Testis (tissue), 2 donors: ENCODE measurements around the gene TSPAN2.

ENCODE experiments used
- CTCF ChIP-seq, 3 experiments: fragments of 450-650 bp in 2 of 3; fragments of 200-600 bp in 1 of 3; sonication (generic) in 1 of 3; IDR thresholded peaks; one replicate each; pipeline ENCODE4 v1.5.1; 2016 to 2019; ENCODE audit warnings: antibody characterized with exemption in 3 of 3, mild to moderate bottlenecking in 2 of 3, moderate library complexity in 1 of 3
- POLR2A ChIP-seq: fragments of 450-650 bp; IDR thresholded peaks from one replicate; pipeline ENCODE4 v1.6.1; 2017; ENCODE audit warnings: antibody characterized with exemption, mild to moderate bottlenecking, moderate library complexity

- TF ChIP-seq CTCF (IDR thresholded peaks at IDR 0.05), result no peak
- TF ChIP-seq POLR2A, result no peak
These were observed 65.7 kb downstream of the TSPAN2 start for GRCh38 chr1:115023593-115023992.
